H1 (cell line): ENCODE results near the gene MEGF11. TPM values are rescaled to one million over a fixed set of nuclear protein-coding genes. Genes with fewer than 3 reads are reported as not detected.

Experiments
- CTCF ChIA-PET: fragments of 300-600 bp; sonication (Branson Sonifier 250); formaldehyde crosslinking; loops from one replicate; lab custom pipeline; 2021; ENCODE audit not compliant: partially characterized antibody; lab: Charles Lee
- POLR2A ChIA-PET: fragments of 300-600 bp; sonication (Branson Sonifier 250); formaldehyde crosslinking; loops from one replicate; lab custom pipeline; 2021; ENCODE audit warnings: inconsistent platforms; ENCODE audit not compliant: partially characterized antibody; lab: Charles Lee
- DNase-seq, 2 experiments: peaks; one replicate each; pipeline versions ENCODE4 v3.0.0 to v3.0.0-alpha.2; 2010 to 2022; ENCODE audit warnings: low spot score in 2 of 2, low read depth in 1 of 2, mixed read lengths in 1 of 2
- FAIRE-seq: peaks from 2 replicates; lab custom pipeline; 2011; peaks lifted over from hg19 to GRCh38; lab: Jason Lieb, UNC
- H2AFZ ChIP-seq: 2 replicates; pipeline ENCODE4 v1.8.1; 2012; ENCODE audit warnings: low read length, inconsistent platforms
- H2AK5ac ChIP-seq: 2 replicates; pipeline ENCODE4 v1.6.1; 2013; ENCODE audit warnings: low read depth, low read length
- H2BK120ac ChIP-seq: replicated peaks from 2 replicates; pipeline ENCODE3; 2013; ENCODE audit warnings: low read depth, low read length, inconsistent platforms
- H2BK12ac ChIP-seq: 2 replicates; pipeline ENCODE4 v1.6.1; 2013; ENCODE audit warnings: low read depth, low read length
- H2BK15ac ChIP-seq: 2 replicates; pipeline ENCODE4 v1.6.1; 2013; ENCODE audit warnings: low read length
- H2BK20ac ChIP-seq: 2 replicates; pipeline ENCODE4 v1.6.1; 2013; ENCODE audit warnings: low read length
- H2BK5ac ChIP-seq: 2 replicates; pipeline ENCODE4 v1.6.1; 2013; ENCODE audit warnings: low read depth, low read length
- H3K14ac ChIP-seq: 2 replicates; pipeline ENCODE4 v1.6.1; 2013; ENCODE audit warnings: inconsistent platforms; ENCODE audit not compliant: insufficient read length
- H3K18ac ChIP-seq: 2 replicates; pipeline ENCODE4 v1.6.1; 2013; ENCODE audit warnings: low read length; ENCODE audit errors: extremely low read depth
- H3K23ac ChIP-seq: 2 replicates; pipeline ENCODE4 v1.6.1; 2013; ENCODE audit warnings: inconsistent platforms; ENCODE audit not compliant: insufficient read length
- H3K23me2 ChIP-seq: 2 replicates; pipeline ENCODE4 v1.6.1; 2013; ENCODE audit warnings: low read depth, low read length
- H3K27ac ChIP-seq: 2 replicates; pipeline ENCODE4 v1.6.1; 2011; ENCODE audit warnings: low read depth, low read length, inconsistent platforms
- H3K27me3 ChIP-seq, 4 experiments: replicated peaks in 1 of 4; 1 replicate in 1 of 4; 2 replicates in 3 of 4; pipeline versions ENCODE4 v1.6.1 to v1.8.1; 2011 to 2013; ENCODE audit warnings: low read length in 3 of 4, mild to moderate bottlenecking in 3 of 4, inconsistent platforms in 2 of 4, mixed read lengths in 2 of 4, moderate library complexity in 1 of 4; ENCODE audit not compliant: control insufficient read depth in 3 of 4, insufficient read depth in 3 of 4; ENCODE audit errors: extremely low read depth in 1 of 4
- H3K36me3 ChIP-seq, 4 experiments: 2 replicates each; pipeline versions ENCODE4 v1.6.1 to v1.8.1; 2011 to 2013; ENCODE audit warnings: mild to moderate bottlenecking in 4 of 4, low read length in 3 of 4, moderate library complexity in 2 of 4, control low read depth in 1 of 4, inconsistent platforms in 1 of 4; ENCODE audit not compliant: insufficient read depth in 4 of 4, control insufficient read depth in 2 of 4
- H3K4ac ChIP-seq: replicated peaks from 2 replicates; pipeline ENCODE3; 2013; ENCODE audit warnings: low read length, low read depth, mixed read lengths, inconsistent platforms; ENCODE audit not compliant: insufficient read length
- H3K4me1 ChIP-seq, 4 experiments: replicated peaks in 1 of 4; 1 replicate in 1 of 4; 2 replicates in 3 of 4; pipeline versions ENCODE4 v1.6.1 to v1.8.1; 2011 to 2013; ENCODE audit warnings: low read length in 3 of 4, inconsistent platforms in 2 of 4, mixed read lengths in 1 of 4; ENCODE audit not compliant: insufficient read depth in 4 of 4, control insufficient read depth in 3 of 4
- H3K4me2 ChIP-seq, 2 experiments: 2 replicates each; pipeline versions ENCODE4 v1.6.1 to v1.8.1; 2011 to 2013; ENCODE audit warnings: low read depth in 2 of 2, low read length in 2 of 2, control low read depth in 1 of 2, inconsistent platforms in 1 of 2, mild to moderate bottlenecking in 1 of 2; ENCODE audit not compliant: insufficient read depth in 1 of 2
- H3K4me3 ChIP-seq, 4 experiments: fragments of 200-600, 300-600 bp in 1 of 4; sonication (generic), shearing (Covaris generic), sonication (Bioruptor Twin) in 1 of 4; 2 replicates each; pipeline versions ENCODE4 v1.5.1 to v1.8.1; 2011 to 2016; ENCODE audit warnings: low read length in 4 of 4, low read depth in 3 of 4, control low read depth in 2 of 4, inconsistent platforms in 2 of 4, mild to moderate bottlenecking in 2 of 4, mixed read lengths in 1 of 4, moderate library complexity in 1 of 4; ENCODE audit not compliant: insufficient read depth in 2 of 4; ENCODE audit errors: extremely low read depth in 1 of 4
- H3K56ac ChIP-seq: replicated peaks from 2 replicates; pipeline ENCODE3; 2013; ENCODE audit warnings: low read depth, mild to moderate bottlenecking, mixed read lengths, low read length, inconsistent platforms; ENCODE audit not compliant: insufficient read length
- H3K79me1 ChIP-seq: 2 replicates; pipeline ENCODE4 v1.6.1; 2013; ENCODE audit warnings: low read depth, low read length, control low read depth
- H3K79me2 ChIP-seq, 2 experiments: 2 replicates each; pipeline versions ENCODE4 v1.6.1 to v1.8.1; 2012 to 2013; ENCODE audit warnings: low read length in 2 of 2, mild to moderate bottlenecking in 2 of 2, inconsistent platforms in 1 of 2; ENCODE audit not compliant: insufficient read depth in 2 of 2, control insufficient read depth in 1 of 2
- H3K9ac ChIP-seq, 4 experiments: replicated peaks in 1 of 4; 1 replicate in 1 of 4; 2 replicates in 3 of 4; pipeline versions ENCODE4 v1.6.1 to v1.8.1; 2011 to 2013; ENCODE audit warnings: low read depth in 3 of 4, low read length in 3 of 4, control low read depth in 2 of 4, mild to moderate bottlenecking in 2 of 4, moderate library complexity in 2 of 4, inconsistent platforms in 1 of 4; ENCODE audit errors: extremely low read depth in 1 of 4
- H3K9me3 ChIP-seq, 2 experiments: 2 replicates each; pipeline versions ENCODE4 v1.6.1 to v1.8.1; 2012 to 2013; ENCODE audit warnings: mild to moderate bottlenecking in 2 of 2, moderate library complexity in 2 of 2, control low read depth in 1 of 2, inconsistent platforms in 1 of 2, low read depth in 1 of 2, low read length in 1 of 2, mixed read lengths in 1 of 2; ENCODE audit not compliant: insufficient read depth in 2 of 2
- H4K20me1 ChIP-seq, 2 experiments: replicated peaks in 1 of 2; 2 replicates each; pipeline versions ENCODE3 to v1.8.1; 2011 to 2013; ENCODE audit warnings: inconsistent platforms in 2 of 2, low read length in 2 of 2, mild to moderate bottlenecking in 1 of 2; ENCODE audit not compliant: insufficient read depth in 2 of 2, control insufficient read depth in 1 of 2
- H4K5ac ChIP-seq: 2 replicates; pipeline ENCODE4 v1.6.1; 2013; ENCODE audit warnings: low read length, low read depth, mixed read lengths, inconsistent platforms; ENCODE audit not compliant: insufficient read length
- H4K8ac ChIP-seq: 2 replicates; pipeline ENCODE4 v1.8.0; 2013; ENCODE audit warnings: mild to moderate bottlenecking, moderate library complexity, low read length, inconsistent platforms; ENCODE audit not compliant: insufficient read depth; ENCODE audit errors: extremely low read depth
- H4K91ac ChIP-seq: replicated peaks from 2 replicates; pipeline ENCODE3; 2013; ENCODE audit warnings: low read length, mixed read lengths, inconsistent platforms; ENCODE audit not compliant: insufficient read length
- EGR1 ChIP-seq: IDR thresholded peaks from 2 replicates; pipeline ENCODE4 v1.6.1; 2011; ENCODE audit warnings: low read depth, low read length, borderline replicate concordance
- RAD21 ChIP-seq, 2 experiments: IDR thresholded peaks in 1 of 2; conservative IDR thresholded peaks in 1 of 2; 2 replicates each; pipeline ENCODE4 v1.6.1; 2011; ENCODE audit warnings: low read depth in 2 of 2, low read length in 2 of 2, improper control_type of control experiment in 1 of 2, inconsistent platforms in 1 of 2, mild to moderate bottlenecking in 1 of 2, moderate library complexity in 1 of 2
- TAF7 ChIP-seq: optimal IDR thresholded peaks from 2 replicates; pipeline ENCODE3; 2011; ENCODE audit warnings: low read depth, mild to moderate bottlenecking, inconsistent platforms, low read length, moderate library complexity, borderline replicate concordance
- WGBS, 2 experiments: shearing (Covaris generic) in 1 of 2; methylation state at CpG; one replicate each; pipeline versions ENCODE4 v1.1.6 to v1.1.7; 2013 to 2015; ENCODE audit warnings: low lambda C conversion rate in 2 of 2, mixed read lengths in 2 of 2, inconsistent platforms in 1 of 2, low coverage in 1 of 2, missing lambda C conversion rate in 1 of 2; ENCODE audit not compliant: insufficient replicate concordance in 2 of 2, insufficient coverage in 1 of 2, insufficient read length in 1 of 2; ENCODE audit errors: extremely low coverage in 1 of 2, missing lambda C conversion rate in 1 of 2; 5-methylcytosine and 5-hydroxymethylcytosine counted together
- polyA plus RNA-seq, 7 experiments: library from polyadenylated mRNA; depleted of rRNA in 3 of 7; stranded (reverse) in 5 of 7; unstranded in 2 of 7; fragments of >200 nt in 5 of 7; fragments of 200-250 nt in 2 of 7; gene quantifications; 1 replicate in 5 of 7; 2 replicates in 1 of 7; 4 replicates in 1 of 7; pipeline versions ENCODE4 v1.2.1 to v1.2.3, GENCODE V29; 2011 to 2013; ENCODE audit warnings: missing spikeins in 2 of 7, mixed read lengths in 2 of 7
- total RNA-seq: library from RNA; stranded (reverse); fragmentation: NEBNext Ultra II Directional; extraction: Animal tissue kit (Norgen Biotek cat#: 25700); gene quantifications from 2 replicates; pipeline ENCODE4 v1.2.1, GENCODE V29; 2021

The MEGF11 gene
- total and polyA plus RNA-seq, 2 of the 8 experiments (the other 6 are each of a cell fraction or from before 2014, with no cell fraction given) = 4.4 to 4.8 TPM

- Histone ChIP-seq H3K27ac (no peak overlapping the region), H3K79me1 (no peaks in the 10 kb centered on the region), H3K4ac (no peak overlapping the region), H3K23ac (no peak overlapping the region), H3K56ac (no peak overlapping the region), H2BK5ac (no peak overlapping the region), H3K27me3 (peaks cover 0 to 2% (median 0%) of the 10 kb centered on the region in 4 experiments; a peak in 3 of 7 replicates), H3K9ac (no peak overlapping the region), H2BK120ac (no peak overlapping the region), H3K4me2 (no peak overlapping the region), H3K18ac (no peak overlapping the region), H3K4me1 (peaks cover 0 to 3% (median under 1%) of the 10 kb centered on the region in 4 experiments; a peak in 3 of 7 replicates), H4K5ac (no peak overlapping the region), H2BK12ac (no peak overlapping the region), H4K91ac (no peak overlapping the region), H2BK20ac (no peak overlapping the region), H3K9me3 (no peaks in the 10 kb centered on the region), H4K8ac (no peak overlapping the region; the same call in 1 of the 2 replicates), H4K20me1 (no peaks in the 10 kb centered on the region), H3K4me3 (no peak overlapping the region), H3K23me2 (no peaks in the 10 kb centered on the region), H3K36me3 (no peaks in the 10 kb centered on the region; a peak in 1 of 8 replicates), H3K79me2 (no peaks in the 10 kb centered on the region), H3K14ac (no peak overlapping the region), H2BK15ac (no peak overlapping the region), H2AFZ (no peak overlapping the region)
- FAIRE-seq (no peak), DNase-seq (no peak)
- WGBS, 2 experiments = 83% methylated on average over 12 of the region's 12 CpGs; no CpG with 5 or more reads in 1 of the 2 experiments
- ChIA-PET POLR2A (no interaction called here), CTCF (interaction anchor here (0.6 to 3.8 kb wide), 3 partner anchors 13 to 55 kb away, joined by 3 to 31 read pairs (median 4); no protein-coding TSS in a partner anchor)
- TF ChIP-seq TAF7 = no peak
- TF ChIP-seq EGR1 = no peak
- TF ChIP-seq RAD21 (IDR thresholded peaks at IDR 0.05 in 1 of 2, conservative IDR thresholded peaks at IDR 0.05 in 1 of 2; ENCODE audit: low read depth in 2 of 2, low read length in 2 of 2) = no peak
- TF ChIP-seq, all 59 proteins: peak for 0
- no peak overlapping the region for H2AK5ac ChIP-seq
Observed at GRCh38 chr15:66236806-66237375, 16.7 kb downstream of the MEGF11 start.
